ENCODE results near the gene MBD3L2. TPM values are rescaled to one million over a fixed set of nuclear protein-coding genes. Genes with fewer than 3 reads are reported as not detected.
"Not testable (repeated sequence)": the region's sequence is repeated elsewhere in the genome, so short reads cannot be mapped to it uniquely, and the experiment has no call there.

The MBD3L2 gene
- total RNA-seq, result not detected

DNA sequence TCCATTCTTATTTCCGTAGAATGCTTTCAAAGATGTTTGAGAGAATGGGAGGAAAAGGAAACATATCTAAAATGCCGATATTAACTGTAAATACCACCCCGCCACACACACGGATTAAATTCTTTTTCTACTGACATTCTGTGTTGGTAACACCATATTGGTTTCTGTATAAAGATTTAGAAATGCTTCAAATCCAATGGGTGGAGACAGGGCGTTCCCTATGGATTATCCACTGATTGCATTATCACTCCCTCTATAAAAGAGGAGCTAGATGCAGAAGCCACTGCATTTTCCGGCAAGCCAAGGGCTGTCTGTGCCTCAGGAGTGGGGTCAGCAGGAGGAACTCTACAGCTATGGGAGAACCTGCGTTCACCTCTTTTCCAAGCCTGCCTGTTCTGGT, at the start of gene MBD3L2:
Gene MBD3L2, plus strand, starts transcription at position 301 of the 400 bp plus-strand sequence. Its CDS starts 53 bp downstream, at position 354.
- DNase-seq; H3K4me1 Mint-ChIP-seq; H3K4me3 Mint-ChIP-seq; ATAC-seq; H3K36me3 Mint-ChIP-seq (ENCODE audit: low read depth); H3K27ac Mint-ChIP-seq; POLR2A ChIA-PET; intact Hi-C loops (cut with DNase I, micrococcal nuclease); CTCF ChIA-PET; H3K27me3 Mint-ChIP-seq; H3K9me3 Mint-ChIP-seq (ENCODE audit: low read depth): not testable (repeated sequence)

DNA sequence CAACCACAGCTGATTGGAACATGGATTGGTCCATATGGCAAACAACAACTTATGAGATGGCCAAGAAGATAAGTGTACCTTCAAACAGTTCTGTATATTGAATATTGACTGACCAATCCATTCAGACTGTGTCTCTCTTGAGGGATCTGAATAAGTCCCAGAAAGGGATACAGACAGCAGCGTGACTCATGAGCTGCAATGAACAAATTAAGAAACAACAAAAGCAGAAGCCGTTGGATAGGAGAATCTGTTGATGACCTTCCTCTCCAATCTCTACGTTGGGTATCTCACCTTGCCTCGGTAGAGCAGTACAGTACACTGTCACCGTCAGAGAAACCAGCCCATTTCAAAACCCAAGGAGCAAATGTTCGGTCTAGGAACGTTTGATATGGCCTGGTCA, 49.2 kb upstream of the MBD3L2 start:
- Mint-ChIP-seq H3K4me3 (no peak overlapping the region), H3K36me3 (ENCODE audit: low read depth) (peaks cover 8% of the 10 kb centered on the region), H3K27ac (no peak overlapping the region), H3K4me1 (peaks cover 24% of the 10 kb centered on the region), H3K27me3 (no peaks in the 10 kb centered on the region), H3K9me3 (ENCODE audit: low read depth) (peaks cover 8% of the 10 kb centered on the region)
- no peak for DNase-seq
- no peak for ATAC-seq
- POLR2A ChIA-PET, result interaction anchor here (0.6 kb wide), 2 partner anchors 69 to 670 kb away, joined by 3 read pairs; no protein-coding TSS in a partner anchor
- intact Hi-C loops (cut with DNase I, micrococcal nuclease), result no loop called here
- CTCF ChIA-PET, result interaction anchor here (1.2 kb wide), 1 partner anchor 36 kb away, joined by 3 read pairs; no protein-coding TSS in a partner anchor

DNA sequence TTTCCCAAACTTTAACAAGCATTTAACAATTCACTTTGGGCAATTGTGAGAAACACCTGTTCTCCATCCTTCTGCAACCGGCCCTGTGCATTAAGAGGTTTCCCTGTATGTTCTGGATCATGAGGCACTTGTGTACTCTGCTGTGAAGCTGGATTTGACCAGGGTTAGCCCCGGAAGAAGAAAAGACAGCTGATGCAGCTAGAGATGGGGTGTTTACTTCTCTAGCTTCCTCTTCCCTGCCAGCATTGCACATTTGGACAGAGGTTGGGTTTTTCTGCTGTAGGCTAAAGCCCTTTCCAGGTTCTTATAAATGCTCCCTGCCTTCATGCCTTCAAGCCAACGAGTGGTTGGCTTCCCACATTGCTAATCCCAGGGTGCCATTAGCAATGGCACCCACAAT, 48.8 kb upstream of the MBD3L2 start:
- Mint-ChIP-seq H3K36me3 (ENCODE audit: low read depth) (peaks cover 4% of the 10 kb centered on the region), H3K4me3 (no peak overlapping the region), H3K27ac (no peak overlapping the region), H3K4me1 (peaks cover 21% of the 10 kb centered on the region), H3K27me3 (no peaks in the 10 kb centered on the region), H3K9me3 (ENCODE audit: low read depth) (peaks cover 4% of the 10 kb centered on the region)
- DNase-seq (no peak), ATAC-seq (no peak)
- ChIA-PET POLR2A (no interaction called here), CTCF (interaction anchor here (0.8 to 1.2 kb wide), 2 partner anchors 15 to 36 kb away, joined by 3 read pairs; no protein-coding TSS in a partner anchor)
- intact Hi-C loops (cut with DNase I, micrococcal nuclease), result no loop called here

DNA sequence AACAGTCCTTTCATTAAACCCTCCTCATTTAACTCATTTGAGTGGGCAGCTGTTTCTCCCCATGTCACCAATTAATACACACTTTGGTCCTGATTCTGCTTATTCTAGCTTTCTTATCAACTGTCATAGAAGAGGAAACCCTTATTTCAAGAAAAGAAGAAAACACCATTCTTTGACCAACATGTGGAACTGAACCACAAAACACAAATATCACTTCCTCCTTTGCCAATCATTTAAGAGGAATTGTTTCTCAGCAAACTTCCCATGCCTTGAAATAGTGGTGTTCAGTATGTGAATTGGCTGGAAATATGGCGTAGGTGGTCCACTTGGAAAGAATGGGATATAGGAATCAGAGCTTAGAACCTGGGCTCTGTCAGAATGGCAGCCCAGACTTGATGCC, 48.3 kb upstream of the MBD3L2 start:
- Mint-ChIP-seq H3K27me3 (no peaks in the 10 kb centered on the region), H3K4me3 (no peak overlapping the region), H3K4me1 (peaks cover 21% of the 10 kb centered on the region), H3K36me3 (ENCODE audit: low read depth) (peaks cover 2% of the 10 kb centered on the region), H3K27ac (no peak overlapping the region), H3K9me3 (ENCODE audit: low read depth) (peaks cover 3% of the 10 kb centered on the region)
- ATAC-seq (no peak), DNase-seq (no peak)
- intact Hi-C loops (cut with DNase I, micrococcal nuclease), result no loop called here
- POLR2A ChIA-PET, result no interaction called here
- CTCF ChIA-PET, result interaction anchor here (0.8 to 1.2 kb wide), 2 partner anchors 14 to 37 kb away, joined by 3 read pairs; no protein-coding TSS in a partner anchor

DNA sequence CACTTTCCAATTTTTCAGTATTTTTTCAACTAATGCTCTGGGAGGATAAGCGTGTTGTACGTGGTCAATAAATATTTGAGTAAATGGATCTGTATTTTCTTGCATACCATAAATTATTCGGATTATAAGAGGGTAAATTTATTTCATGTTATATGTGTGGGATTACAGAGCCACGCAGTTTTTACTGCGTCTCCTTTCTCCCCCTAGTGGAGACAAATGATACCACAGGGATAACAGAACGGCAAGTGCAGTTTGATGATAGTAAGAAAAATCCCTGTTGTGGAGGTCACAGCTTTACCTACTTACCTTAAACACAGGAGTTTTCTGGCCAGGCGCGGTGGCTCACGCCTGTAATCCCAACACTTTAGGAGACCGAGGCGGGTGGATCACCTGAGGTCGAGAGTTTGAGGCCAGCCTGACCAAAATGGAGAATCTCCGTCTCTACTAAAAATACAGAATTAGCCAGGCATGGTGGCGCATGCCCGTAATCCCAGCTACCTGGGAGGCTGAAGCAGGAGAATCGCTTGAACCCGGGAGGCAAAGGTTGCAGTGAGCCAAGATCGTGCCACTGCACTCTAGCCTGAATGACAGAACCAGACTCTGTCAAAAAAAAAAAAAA, 44.7 kb upstream of the MBD3L2 start:
- intact Hi-C loops (cut with DNase I, micrococcal nuclease), result no loop called here
- Mint-ChIP-seq H3K9me3 (ENCODE audit: low read depth) (peaks cover 6% of the 10 kb centered on the region), H3K27ac (no peak overlapping the region), H3K27me3 (no peaks in the 10 kb centered on the region), H3K36me3 (ENCODE audit: low read depth) (no peaks in the 10 kb centered on the region), H3K4me3 (no peak overlapping the region), H3K4me1 (peaks cover 29% of the 10 kb centered on the region)
- DNase-seq, result no peak
- CTCF ChIA-PET, result interaction anchor here (0.6 to 2.1 kb wide), 3 partner anchors 60 to 694 kb away, joined by 3 to 4 read pairs (median 3); no protein-coding TSS in a partner anchor
- POLR2A ChIA-PET, result no interaction called here
- ATAC-seq, result peak; percentile 43

DNA sequence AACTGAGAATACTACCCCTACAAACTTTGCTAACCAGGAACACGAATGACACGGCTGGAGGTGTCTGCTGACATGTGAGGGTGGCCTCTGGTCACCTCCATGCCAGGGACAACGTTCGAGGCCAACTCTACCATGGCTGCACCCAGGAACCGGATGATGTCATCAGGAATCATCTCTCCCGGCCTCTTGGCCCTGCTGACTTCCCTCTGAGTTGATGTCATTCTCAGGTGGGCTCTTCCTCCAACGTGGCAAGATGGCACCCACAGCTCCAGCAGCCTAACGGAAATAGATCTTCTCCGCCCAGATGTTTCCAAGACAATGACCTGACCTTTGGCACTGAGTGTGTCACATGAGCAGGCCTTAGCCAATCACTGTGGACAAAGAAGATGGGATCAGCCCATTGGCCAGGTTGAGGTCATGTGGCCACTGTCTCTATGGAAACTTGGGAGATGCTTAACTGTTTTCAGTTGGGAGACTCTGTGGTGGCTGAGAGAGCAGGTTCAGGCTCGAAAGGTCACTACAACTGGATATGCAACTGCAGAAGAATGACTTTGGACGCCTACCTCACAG, 42.9 kb upstream of the MBD3L2 start:
- ChIA-PET CTCF (interaction anchor here (1.1 kb wide), 1 partner anchor 42 kb away, joined by 3 read pairs; no protein-coding TSS in a partner anchor), POLR2A (no interaction called here)
- Mint-ChIP-seq H3K4me1 (peaks cover 42% of the 10 kb centered on the region), H3K4me3 (no peak overlapping the region), H3K9me3 (ENCODE audit: low read depth) (peaks cover 5% of the 10 kb centered on the region), H3K27me3 (no peaks in the 10 kb centered on the region), H3K27ac (no peak overlapping the region), H3K36me3 (ENCODE audit: low read depth) (no peaks in the 10 kb centered on the region)
- ATAC-seq (no peak), DNase-seq (no peak)
- intact Hi-C loops (cut with DNase I, micrococcal nuclease), result no loop called here

DNA sequence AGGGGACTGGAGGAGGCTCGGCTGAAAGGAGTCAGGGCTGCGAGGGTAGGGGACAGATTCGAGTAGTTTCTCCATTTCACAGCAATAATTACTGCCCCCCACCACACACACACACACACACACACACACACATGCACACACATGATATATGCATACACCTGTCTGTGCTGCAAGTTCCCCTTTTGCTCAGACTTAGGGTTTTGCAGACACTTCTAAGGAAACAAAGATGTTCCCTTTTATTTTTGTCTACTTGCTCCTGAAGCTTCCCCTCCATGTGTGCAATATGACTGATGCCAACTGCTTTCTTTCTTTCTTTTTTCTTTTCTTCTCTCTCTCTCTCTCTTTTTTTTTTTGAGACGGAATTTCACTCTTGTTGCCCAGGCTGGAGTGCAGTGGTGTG, 41.3 kb upstream of the MBD3L2 start:
- intact Hi-C loops (cut with DNase I, micrococcal nuclease), result loop anchor here in 1 of 2 experiments (2.0 kb wide), 1 partner anchor 61 kb away; no protein-coding TSS in a partner anchor
- H3K36me3 Mint-ChIP-seq (ENCODE audit: low read depth), result no peaks in the 10 kb centered on the region
- no peaks in the 10 kb centered on the region for H3K27me3 Mint-ChIP-seq
- peaks cover 52% of the 10 kb centered on the region for H3K4me1 Mint-ChIP-seq
- ChIA-PET CTCF (interaction anchor here (0.6 kb wide), 1 partner anchor 56 kb away, joined by 3 read pairs; no protein-coding TSS in a partner anchor), POLR2A (no interaction called here)
- peaks cover 11% of the 10 kb centered on the region for H3K9me3 Mint-ChIP-seq (ENCODE audit: low read depth)
- no peak overlapping the region for H3K4me3 Mint-ChIP-seq
- H3K27ac Mint-ChIP-seq, result no peak overlapping the region
- ATAC-seq (no peak), DNase-seq (no peak)

DNA sequence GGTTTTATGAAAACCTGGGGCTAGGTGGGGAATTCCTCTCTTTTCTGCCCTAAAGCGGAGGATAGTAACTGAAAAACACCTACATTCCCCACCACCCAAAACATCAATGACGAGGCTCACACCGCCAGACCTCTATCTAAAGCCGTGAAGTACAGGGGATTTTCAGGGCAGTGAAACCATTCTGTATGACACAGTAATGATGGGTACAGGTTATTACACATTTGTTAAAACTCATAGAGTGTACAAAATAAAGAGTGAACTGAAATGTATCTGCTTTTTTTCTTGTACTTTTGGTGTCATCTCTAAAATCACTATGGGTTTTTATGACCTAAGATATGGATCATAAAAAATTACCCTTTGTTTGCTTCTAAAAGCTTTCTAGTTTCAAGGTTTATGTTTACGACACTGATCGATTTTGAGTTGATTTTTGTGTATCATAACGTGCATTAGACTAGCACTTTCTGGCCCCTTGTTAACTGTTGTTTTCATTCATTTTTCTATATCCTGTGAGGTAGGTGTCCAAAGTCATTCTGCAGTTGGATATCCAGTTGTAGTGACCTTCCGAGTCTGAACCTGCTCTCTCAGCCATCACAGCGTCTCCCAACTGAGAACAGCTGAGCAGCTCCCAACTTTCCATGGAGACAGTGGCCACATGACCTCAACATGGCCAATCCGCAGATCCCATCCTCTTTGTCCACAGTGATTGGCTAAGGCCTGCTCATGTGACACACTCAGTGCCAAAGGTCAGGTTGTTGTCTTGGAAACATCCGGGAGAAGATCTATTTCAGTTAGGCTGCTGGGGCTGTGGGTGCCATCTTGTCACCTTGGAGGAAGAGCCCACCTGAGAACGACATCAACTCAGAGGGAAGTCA, 38.2 kb upstream of the MBD3L2 start:
- peak overlapping the region; percentile 78 for H3K27ac Mint-ChIP-seq
- H3K4me3 Mint-ChIP-seq, result peak overlapping the region; percentile 10
- ChIA-PET POLR2A (interaction anchor here (0.6 kb wide), 1 partner anchor 341 kb away, joined by 3 read pairs; the partner anchor contains the start of gene TNFSF14), CTCF (interaction anchor here (0.7 to 1.2 kb wide), 3 partner anchors 32 to 344 kb away, joined by 3 to 4 read pairs (median 3); no protein-coding TSS in a partner anchor)
- no peaks in the 10 kb centered on the region for H3K36me3 Mint-ChIP-seq (ENCODE audit: low read depth)
- H3K9me3 Mint-ChIP-seq (ENCODE audit: low read depth), result peaks cover 14% of the 10 kb centered on the region
- intact Hi-C loops (cut with DNase I, micrococcal nuclease), result no loop called here
- ATAC-seq (peak; percentile 86), DNase-seq (peak; percentile 55)
- H3K4me1 Mint-ChIP-seq, result peaks cover 61% of the 10 kb centered on the region
- H3K27me3 Mint-ChIP-seq, result no peaks in the 10 kb centered on the region

DNA sequence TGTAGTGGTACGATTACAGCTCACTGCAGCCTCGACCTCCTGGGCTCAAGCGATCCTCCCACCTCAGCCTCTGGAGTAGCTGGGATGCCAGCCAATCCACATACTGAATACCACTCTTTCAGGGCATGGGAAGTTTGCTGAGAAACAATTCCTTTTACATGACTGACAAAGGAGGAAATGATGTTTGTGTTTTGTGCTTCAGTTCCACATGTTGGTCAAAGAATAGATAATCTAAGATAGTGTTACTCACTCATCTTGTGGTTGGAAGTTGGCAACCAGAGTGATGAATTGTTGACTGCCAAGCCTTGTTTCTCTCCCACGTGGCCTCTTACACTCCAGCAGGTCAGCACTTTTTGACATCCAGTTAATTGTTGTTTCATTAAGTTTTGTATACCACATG, 35.4 kb upstream of the MBD3L2 start:
- Mint-ChIP-seq H3K4me1 (peaks cover 44% of the 10 kb centered on the region), H3K36me3 (ENCODE audit: low read depth) (no peaks in the 10 kb centered on the region), H3K27me3 (no peaks in the 10 kb centered on the region), H3K9me3 (ENCODE audit: low read depth) (peaks cover 10% of the 10 kb centered on the region), H3K27ac (peak overlapping the region; percentile 67), H3K4me3 (no peak overlapping the region)
- POLR2A ChIA-PET, result no interaction called here
- peak; percentile 42 for ATAC-seq
- CTCF ChIA-PET, result interaction anchor here (0.8 kb wide), 1 partner anchor 49 kb away, joined by 3 read pairs; no protein-coding TSS in a partner anchor
- DNase-seq, result peak; percentile 39
- intact Hi-C loops (cut with DNase I, micrococcal nuclease), result no loop called here

DNA sequence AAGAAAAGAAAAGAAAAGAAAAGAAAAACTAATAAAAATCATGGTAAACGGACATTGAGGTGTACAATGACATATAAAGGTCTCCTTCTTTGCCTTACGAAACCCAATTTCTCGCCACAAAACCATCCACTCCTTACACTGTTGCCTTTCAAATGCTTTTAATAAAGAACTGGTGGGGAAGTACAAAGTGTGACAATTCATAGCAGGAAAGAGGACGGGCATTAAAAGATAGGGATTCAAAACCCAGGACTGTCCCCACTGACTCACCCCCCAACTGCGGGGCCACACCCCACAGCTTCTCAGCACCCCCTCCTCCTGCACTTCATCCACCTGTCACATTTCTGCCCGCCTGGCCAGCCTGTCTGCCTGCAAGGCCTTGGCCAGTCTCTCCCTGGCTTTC, 30.3 kb upstream of the MBD3L2 start:
- peaks cover 5% of the 10 kb centered on the region for H3K4me1 Mint-ChIP-seq
- no peak overlapping the region for H3K27ac Mint-ChIP-seq
- ChIA-PET POLR2A (no interaction called here), CTCF (no interaction called here)
- H3K36me3 Mint-ChIP-seq (ENCODE audit: low read depth), result no peaks in the 10 kb centered on the region
- H3K9me3 Mint-ChIP-seq (ENCODE audit: low read depth), result peaks cover 3% of the 10 kb centered on the region
- DNase-seq, result no peak
- intact Hi-C loops (cut with DNase I, micrococcal nuclease), result no loop called here
- H3K4me3 Mint-ChIP-seq, result no peak overlapping the region
- H3K27me3 Mint-ChIP-seq, result no peaks in the 10 kb centered on the region
- ATAC-seq, result no peak

DNA sequence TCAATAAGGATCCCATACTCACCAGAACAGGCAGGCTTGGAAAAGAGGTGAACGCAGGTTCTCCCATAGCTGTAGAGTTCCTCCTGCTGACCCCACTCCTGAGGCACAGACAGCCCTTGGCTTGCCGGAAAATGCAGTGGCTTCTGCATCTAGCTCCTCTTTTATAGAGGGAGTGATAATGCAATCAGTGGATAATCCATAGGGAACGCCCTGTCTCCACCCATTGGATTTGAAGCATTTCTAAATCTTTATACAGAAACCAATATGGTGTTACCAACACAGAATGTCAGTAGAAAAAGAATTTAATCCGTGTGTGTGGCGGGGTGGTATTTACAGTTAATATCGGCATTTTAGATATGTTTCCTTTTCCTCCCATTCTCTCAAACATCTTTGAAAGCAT, 27.8 kb upstream of the MBD3L2 start, which contains the start of gene MBD3L2B:
Gene MBD3L2B, minus strand, starts transcription at position 101 of the 400 bp plus-strand sequence. Its CDS starts 34 bp downstream, at position 67.
- ATAC-seq; H3K4me1 Mint-ChIP-seq; POLR2A ChIA-PET; CTCF ChIA-PET; H3K27ac Mint-ChIP-seq; H3K27me3 Mint-ChIP-seq; H3K4me3 Mint-ChIP-seq; H3K36me3 Mint-ChIP-seq (ENCODE audit: low read depth); DNase-seq; H3K9me3 Mint-ChIP-seq (ENCODE audit: low read depth); intact Hi-C loops (cut with DNase I, micrococcal nuclease): not testable (repeated sequence)
